ENCODE measurements around the gene CYP2J2.
A peak's percentile ranks its signal among the peaks of the same experiment; 100 is the strongest.
"Not testable (repeated sequence)": the region's sequence is repeated elsewhere in the genome, so short reads cannot be mapped to it uniquely, and the experiment has no call there.

The CYP2J2 gene

GRCh38 chr1:59921258-59921899 lies 5.2 kb downstream of the CYP2J2 start:
- not testable (repeated sequence) for FAIRE-seq; DNase-seq (ENCODE audit: insufficient read length, low spot score)

DNA sequence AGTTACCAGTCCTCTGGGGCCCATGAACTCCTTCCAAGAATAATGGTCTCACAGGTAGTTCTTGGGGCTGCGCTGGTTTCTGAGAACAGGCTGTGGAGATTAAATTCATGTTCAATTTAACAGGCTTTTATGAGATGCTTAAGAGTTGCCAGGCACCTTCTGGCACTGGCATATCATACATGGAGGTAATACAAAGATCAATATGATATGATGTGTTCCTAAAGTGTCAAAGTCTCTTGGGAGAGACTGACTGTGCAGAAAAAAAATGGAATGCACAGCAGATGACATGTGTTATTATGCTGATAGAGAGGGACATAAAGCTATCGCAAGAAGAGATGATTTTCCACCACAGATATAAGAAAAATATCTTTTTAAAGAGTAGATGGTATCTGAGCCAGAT lies 6.8 kb downstream of the CYP2J2 start:
- DNase-seq (ENCODE audit: insufficient read length, low spot score) (no peak), FAIRE-seq (no peak)

DNA sequence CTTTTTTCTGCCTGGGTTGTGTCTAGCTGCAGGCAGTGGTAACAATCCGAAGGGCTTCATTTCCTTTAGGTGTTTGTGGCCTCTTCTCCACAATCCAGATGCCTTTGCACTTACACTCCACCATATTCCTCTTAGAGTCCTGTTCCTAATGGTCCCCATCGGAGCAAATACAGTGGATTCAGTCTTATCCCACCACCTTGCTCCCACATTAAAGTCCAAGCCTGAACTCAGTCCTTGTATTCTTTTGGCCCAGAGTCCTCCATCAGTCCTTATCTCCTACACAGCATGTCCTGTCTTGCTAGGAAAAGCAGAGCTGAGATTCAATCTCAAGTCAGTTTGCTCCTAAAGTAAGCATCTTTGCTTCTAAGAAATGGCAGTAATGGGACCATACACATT lies 8.8 kb downstream of the CYP2J2 start:
- DNase-seq (ENCODE audit: insufficient read length, low spot score), result no peak

GRCh38 chr1:59917026-59917784 lies 9.4 kb downstream of the CYP2J2 start:
- DNase-seq (ENCODE audit: insufficient read length, low spot score) (no peak), FAIRE-seq (no peak)

More for the DNA sequence above, 8.8 kb downstream of the CYP2J2 start:
- FAIRE-seq, result no peak

- DNase-seq (ENCODE audit: insufficient read length, low spot score) (no peak), FAIRE-seq (no peak)
Measured at GRCh38 chr1:59915516-59915915, 11.1 kb downstream of the CYP2J2 start.

GRCh38 chr1:59914791-59915286 lies 11.7 kb downstream of the CYP2J2 start:
- not testable (repeated sequence) for FAIRE-seq; DNase-seq (ENCODE audit: insufficient read length, low spot score)

DNA sequence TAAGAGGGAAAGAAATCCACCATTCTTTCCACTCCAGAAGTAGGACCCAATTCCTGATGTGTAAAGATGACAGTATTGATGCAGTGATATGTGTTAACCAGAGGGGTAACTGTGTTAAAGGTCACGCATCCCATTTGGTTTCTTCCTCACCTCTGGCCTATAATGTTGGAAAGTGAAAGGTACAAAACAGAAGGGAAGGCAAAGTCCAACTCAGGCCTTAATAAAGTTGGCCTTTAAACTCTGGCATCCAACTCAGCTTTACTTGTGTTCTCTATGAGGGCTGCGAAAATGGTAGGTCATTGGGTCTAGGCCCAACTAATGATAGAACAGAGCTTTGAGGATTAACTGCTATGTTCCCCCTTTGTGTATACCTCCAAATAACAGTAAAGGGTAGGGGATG lies 17.9 kb downstream of the CYP2J2 start:
- DNase-seq (ENCODE audit: insufficient read length, low spot score), result no peak
- no peak for FAIRE-seq

DNA sequence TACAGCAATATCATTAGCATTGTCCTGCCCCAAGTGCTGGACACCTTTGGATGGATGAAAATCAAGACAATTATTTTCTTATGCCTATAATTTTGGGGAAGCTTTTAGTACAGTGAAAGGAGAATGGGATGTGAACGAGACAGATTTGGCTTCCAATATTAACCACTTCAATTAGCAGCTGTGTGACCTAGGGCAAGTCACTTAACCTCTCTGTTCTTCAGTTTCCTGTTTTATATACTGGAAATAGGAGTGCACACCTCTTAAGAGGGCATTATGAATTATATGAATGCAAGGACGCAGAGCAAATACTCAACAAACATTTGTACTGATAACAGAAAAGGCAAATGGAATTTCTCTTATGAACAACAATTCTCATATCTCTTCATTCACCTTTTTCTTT lies 18.5 kb downstream of the CYP2J2 start:
- FAIRE-seq, result no peak
- DNase-seq (ENCODE audit: insufficient read length, low spot score), result no peak

DNA sequence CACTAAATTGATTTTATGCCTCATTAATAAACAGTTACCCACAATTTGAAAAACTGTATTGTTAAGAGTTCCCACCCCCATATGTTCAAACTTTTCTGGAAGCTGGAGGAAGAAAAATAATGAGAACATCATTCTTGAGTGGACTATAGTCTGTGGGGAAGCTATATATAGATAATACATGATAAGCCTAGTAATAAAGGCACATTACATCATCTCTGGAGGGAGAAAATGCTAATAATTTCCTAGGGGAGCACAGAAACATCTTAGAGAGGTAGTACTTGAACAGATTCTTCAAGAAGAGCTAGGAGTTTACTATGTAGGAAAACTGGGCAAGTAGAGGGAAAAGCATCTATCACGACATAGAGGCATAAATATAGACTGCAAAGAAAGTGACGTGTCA lies 19.6 kb downstream of the CYP2J2 start:
- FAIRE-seq (no peak), DNase-seq (ENCODE audit: insufficient read length, low spot score) (no peak)

GRCh38 chr1:59903141-59903754 lies 23.3 kb downstream of the CYP2J2 start:
- DNase-seq (ENCODE audit: insufficient read length, low spot score) (no peak), FAIRE-seq (no peak)

DNA sequence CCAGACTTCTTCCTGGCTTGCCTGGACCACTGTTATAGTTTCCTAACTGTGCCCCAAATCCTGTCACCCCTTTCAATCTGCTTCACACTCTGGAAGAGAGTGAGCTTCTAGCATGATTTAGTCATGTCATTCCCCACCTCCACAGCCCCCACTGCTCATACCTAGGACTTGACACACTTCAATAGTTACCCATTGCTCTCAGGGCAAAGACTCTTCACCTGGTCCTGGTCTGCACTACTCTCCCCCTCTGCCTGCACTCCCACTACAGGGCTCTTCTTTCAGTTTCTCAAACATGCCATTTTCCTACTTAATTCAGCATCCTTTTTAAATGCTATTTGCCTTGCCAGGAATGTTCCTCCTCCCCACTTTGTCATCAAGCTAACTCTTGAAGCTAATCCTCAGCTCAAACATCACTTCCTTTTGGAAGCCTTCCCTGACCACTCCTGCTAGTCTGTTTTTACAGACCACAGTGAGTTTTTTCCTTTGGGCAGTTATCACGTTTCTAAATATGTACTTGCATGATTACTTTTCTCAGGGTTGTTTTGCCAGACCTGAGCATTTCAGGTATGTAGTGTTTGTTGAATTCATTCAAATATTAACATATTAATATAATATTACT lies 24.7 kb downstream of the CYP2J2 start:
- FAIRE-seq, result no peak
- DNase-seq (ENCODE audit: insufficient read length, low spot score), result no peak

GRCh38 chr1:59900640-59901039 lies 25.9 kb downstream of the CYP2J2 start:
- DNase-seq (ENCODE audit: insufficient read length, low spot score) (peak; percentile 3), FAIRE-seq (no peak)

DNA sequence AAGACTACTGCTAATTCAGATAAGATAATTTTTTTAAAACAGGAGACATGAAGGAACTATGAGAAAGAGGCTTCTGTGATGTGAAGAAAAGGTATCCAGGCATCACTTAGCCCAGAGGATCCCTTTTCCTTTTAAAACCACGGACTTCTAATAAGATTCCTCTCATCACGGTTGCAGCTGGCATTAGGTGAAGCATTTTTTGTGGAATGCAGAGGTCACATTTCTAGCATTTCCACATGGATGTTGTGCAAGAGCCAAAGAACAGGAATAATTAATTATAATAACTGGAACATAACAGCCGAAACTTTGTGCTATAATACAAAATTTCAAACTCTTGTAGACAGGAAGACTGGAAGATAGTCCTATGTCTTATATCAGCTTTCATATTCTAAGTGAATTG lies 27.6 kb downstream of the CYP2J2 start:
- DNase-seq (ENCODE audit: insufficient read length, low spot score), result no peak
- no peak for FAIRE-seq

DNA sequence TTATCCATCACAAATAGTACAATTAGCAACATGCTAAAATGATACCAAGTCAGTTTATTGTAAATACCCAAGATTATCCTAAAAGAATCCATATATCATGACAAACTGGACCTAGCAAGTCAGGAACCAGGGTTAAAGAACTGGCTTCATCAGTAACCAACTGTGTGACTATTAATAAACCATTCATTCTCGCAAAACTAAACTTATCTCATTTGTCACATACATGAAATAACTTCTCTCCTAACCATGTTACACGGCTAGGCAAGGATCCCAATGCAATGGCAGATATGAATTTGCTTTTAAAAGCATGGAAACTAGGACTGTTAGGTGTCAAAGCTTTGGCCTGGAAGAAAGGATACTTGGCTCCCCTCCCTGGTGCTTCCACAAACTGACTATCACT lies 29.4 kb downstream of the CYP2J2 start:
- DNase-seq (ENCODE audit: insufficient read length, low spot score), result no peak
- no peak for FAIRE-seq

- no peak for FAIRE-seq
- DNase-seq (ENCODE audit: insufficient read length, low spot score), result no peak
Measured at GRCh38 chr1:59892841-59893811, 33.4 kb downstream of the CYP2J2 start.

DNA sequence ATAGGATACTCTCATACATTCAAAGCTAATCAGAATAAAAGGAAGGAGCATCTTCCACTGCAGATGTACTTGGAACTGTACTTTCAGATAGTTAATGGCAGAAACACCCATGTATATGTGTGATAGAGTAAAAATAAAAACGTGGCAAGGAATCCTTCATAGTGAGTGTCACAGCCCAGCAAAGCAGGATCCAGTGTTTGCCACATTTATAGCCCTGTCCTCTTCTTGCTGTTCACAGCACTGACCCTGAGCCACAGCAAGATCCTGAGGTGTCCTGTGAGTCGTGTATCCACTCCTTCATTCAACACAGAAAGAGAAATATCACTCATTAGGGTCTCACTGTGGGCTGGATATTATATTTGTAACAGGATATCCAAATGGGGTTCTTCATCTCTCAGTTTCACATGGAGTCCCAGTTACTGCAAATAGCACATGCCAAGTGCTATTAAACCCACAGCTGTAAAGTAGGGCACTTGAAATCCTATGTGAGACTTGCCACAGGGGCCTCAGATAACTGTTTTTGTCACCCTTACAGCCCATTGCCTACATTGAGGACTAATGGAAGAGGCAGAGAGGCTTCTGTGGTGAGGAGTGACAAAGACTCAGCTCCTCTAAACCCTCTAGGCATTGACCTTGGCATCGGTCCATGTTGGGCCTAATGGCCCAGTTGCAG lies 41.3 kb downstream of the CYP2J2 start:
- DNase-seq (ENCODE audit: insufficient read length, low spot score), result no peak

DNA sequence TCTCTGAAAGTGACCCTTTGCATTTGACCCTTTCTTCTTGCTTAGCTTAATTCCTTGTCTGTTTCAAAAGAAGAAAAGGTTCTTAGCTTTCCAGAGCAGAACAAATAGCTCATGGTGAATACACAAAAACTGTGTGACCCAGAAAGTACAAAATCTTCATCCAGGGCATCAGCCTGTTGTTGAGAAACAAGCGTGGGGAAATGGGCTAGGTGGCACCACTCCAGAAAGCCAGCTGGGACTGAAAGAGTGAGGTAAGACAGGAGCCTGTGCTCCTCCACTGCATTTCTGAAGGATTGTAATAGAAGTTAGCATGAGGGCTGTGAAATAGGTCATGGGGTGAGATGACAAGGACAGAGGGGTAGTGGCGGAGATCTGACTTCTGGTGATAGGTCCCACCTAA lies 45.8 kb downstream of the CYP2J2 start:
- FAIRE-seq (no peak), DNase-seq (ENCODE audit: insufficient read length, low spot score) (no peak)

More for the DNA sequence above, 41.3 kb downstream of the CYP2J2 start:
- FAIRE-seq, result no peak

GRCh38 chr1:59879996-59880505 lies 46.5 kb downstream of the CYP2J2 start:
- no peak for DNase-seq (ENCODE audit: insufficient read length, low spot score)
- no peak for FAIRE-seq

- FAIRE-seq (no peak), DNase-seq (ENCODE audit: insufficient read length, low spot score) (peak; percentile 17)
Measured at GRCh38 chr1:59879574-59879973, 47.0 kb downstream of the CYP2J2 start.

Data from HTR-8/SVneo (cell line).